NCI-H2171 (cell line): ENCODE results near the gene FLVCR1.
"Not testable (repeated sequence)": the region's sequence is repeated elsewhere in the genome, so short reads cannot be mapped to it uniquely, and the experiment has no call there.

ENCODE experiments used
- DNase-seq: peaks from one replicate; lab custom pipeline; 2025; lab: John Stamatoyannopoulos, UW

The FLVCR1 gene

DNA sequence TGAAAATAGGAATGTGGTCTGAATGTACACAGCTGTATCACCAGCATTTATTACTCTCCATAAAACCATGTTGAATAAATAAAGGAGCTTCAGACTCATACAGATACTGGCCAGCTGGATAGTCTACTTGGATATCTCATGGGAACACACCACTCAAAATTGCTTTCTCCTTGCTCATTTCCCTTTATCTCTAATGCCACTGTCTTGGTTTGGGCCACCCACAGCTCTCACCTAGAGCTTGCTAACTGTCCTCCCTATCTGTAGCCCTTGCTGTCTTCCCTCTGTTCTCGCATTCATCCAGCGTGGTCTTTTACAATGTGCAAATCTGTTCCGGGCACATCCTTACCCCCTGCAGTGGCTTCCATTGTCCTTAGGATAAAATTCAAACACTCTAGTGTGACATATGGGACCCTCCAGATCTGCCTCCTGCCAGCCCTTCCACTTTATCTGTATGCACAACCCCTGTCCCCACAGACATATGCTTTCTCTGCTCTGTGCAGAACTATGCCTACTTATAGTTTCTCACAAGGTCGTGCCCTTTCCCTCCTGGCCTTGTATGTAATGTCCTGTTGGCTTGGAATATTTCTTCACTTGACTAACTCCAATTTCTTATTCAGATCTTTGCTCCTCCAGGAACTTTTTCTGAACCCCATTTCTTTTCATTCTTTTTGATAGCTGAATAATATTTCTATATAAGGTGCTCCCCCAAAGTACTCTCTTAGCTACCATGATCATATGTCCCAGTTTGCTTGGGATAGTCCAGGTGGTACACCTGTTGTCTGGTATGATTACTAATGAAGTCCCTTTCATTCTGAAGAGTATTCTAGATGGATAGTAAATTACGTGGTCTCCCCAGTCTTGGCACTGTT is 2.9 kb downstream of the FLVCR1 start:
- no peak for DNase-seq

DNA sequence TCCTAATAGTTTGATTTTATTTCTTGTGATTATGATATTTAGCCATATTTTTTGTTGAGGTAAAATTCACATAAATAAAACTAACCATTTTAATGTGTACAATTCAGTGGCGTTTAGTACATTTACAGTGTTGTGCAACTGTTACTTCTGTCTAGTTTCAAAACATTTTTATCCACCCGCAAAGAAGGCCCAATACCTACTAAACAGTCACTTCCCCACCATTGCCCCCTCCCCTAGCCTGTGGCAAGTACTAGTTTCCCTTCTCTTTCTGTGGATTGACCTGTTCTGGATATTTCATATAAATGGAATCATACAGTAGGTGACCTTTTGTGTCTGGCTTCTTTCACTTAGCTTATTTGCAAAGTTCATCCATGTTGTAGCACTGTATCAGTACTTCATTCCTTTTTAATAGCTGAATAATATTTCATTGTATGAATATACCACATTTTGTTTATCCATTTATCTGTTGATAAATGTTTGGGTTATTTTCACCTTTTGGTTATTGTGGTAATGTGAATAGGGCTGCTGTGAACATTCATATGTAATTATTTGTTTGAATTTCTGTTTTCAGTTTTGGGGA is 4.1 kb downstream of the FLVCR1 start:
- DNase-seq: no peak

DNA sequence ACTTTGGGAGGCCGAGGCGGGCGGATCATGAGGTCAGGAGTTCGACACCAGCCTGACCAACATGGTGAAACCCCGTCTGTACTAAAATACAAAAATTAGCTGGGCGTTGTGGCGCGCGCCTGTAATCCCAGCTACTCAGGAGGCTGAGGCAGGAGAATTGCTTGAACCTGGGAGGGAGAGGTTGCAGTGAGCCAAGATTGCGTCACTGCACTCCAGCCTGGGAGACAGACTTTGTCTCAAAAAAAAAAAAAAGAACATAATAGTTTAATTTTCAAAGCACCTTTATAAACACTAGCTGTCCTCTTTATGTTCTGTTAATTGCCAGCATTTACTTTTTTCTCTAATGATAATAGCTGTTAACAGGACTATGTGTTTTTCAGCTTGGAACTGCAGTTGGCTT is 5.3 kb downstream of the FLVCR1 start:
- not testable (repeated sequence) for DNase-seq

DNA sequence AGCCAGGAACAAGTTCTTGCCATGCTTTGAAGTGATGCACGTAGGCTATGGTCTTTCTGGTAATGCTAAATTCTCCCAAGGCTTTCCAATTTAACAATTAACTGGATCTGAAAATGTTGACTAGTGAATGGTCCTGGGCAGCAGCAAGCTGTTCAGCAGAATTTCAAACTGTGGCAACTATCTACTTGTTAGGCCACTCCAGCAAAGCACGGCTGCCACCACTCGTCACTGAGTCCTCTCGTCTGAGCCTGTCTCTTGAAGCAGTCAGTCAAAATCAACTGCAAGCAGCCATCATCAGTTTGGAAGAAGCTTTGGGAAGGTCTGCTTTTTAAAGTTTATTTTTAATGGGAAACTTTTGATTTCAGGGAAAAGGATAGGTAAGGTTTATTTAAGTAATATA is 6.1 kb downstream of the FLVCR1 start:
- DNase-seq: no peak

DNA sequence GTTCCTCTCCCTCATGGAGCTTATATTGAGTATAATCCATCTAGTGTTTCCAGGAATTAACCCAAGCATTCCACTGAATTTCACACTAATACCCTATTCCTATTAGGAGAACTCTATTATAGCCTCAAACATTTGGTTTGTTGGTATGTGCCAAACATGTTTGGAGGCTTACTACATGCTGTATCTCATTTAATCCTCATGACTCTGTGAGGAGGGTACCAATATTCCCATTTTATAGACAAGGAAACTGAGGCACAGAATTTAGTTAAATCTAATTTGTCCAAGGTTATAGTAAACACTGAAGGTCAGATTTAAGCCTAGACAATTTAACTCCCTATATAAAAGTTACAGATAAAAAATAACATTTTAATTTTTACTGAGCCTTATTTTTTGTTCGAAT is 9.1 kb downstream of the FLVCR1 start:
- DNase-seq: no peak

DNA sequence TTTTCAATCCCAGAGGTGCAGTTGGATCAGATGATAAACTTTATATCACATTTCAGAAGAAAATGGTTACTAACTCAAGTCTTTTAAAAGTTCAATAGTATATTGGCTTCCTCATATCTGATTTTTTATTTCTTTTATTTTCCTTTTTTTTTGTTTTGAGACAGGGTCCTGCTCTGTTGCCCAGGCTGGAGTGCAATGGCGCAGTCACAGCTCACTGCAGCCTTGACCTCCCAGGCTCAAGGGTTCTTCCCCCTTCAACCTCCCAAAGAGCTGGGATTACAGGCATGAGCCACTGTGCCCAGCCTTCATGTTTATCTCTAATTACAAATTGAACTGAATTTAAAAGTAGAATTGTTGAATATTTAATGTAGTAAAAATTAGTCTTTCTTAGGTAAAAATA is 13.9 kb downstream of the FLVCR1 start:
- DNase-seq: no peak

DNA sequence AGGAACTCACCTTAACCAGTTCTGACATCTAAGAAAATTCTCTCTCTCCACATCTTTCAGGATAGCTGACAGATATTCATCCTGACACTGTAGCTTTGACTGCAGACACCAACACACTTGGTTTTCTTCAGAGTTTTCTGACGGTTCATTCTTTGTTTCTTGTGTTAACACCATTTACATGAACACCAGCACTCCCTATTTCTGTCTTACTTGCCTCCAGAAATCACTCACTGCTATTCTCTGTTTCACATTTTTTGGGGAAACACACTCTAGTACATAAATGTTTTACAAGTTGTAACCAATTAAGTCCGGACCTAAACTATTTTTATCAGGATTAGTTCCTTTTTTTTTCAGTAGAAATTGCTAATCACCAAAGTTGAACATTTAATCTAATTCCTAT is 15.4 kb downstream of the FLVCR1 start:
- DNase-seq: no peak

DNA sequence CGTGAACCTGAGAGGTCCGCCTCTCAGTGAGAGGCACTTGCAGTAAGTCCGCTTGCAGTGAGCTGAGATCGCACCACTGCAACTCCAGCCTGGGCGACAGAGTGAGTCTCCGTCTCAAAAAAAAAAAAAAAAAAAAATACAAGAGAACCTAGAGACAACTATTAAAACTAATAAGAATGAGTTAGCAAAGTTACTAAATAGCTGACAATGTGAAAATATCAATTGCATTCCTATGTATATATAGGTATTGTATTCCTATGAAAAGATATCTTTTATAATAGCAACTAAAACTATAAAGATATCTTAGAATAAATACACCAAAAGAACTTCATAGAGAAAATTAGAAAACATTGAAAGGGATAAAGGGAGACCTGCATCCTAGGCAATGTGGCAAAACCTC is 20.3 kb downstream of the FLVCR1 start:
- no peak for DNase-seq

DNA sequence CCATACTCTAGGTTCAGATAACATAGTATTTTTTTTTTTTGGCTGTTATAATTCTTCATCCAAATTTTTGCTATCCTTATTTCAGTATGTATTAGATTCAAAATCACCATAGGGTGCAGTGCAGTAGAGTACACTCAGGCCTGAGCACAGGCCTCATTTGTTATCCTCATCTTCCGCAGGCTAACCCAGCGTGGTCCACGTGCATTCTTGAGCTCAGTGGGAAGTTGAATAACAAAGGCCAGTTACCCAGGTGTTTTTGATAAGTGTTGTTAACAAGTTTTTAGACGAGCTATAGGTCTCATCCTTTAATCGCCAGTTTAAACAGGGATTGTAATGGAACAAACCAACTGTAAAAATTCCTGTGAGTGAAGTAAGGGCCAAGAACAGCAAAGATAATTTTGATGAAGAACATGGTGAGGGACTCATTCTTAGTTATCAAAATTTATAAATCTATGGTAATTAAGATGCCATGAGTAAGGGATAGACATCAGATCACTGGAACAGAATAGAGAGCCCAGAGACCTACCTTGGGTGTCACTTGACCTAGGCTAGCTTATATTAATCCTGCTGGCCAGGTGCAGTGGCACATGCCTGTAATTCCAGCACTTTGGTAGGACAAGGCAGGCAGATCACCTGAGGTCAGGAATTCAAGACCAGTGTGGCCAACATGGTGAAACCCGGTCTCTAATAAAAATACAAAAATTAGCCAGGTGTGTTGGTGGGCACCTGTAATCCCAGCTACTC is 22.0 kb downstream of the FLVCR1 start:
- no peak for DNase-seq

DNA sequence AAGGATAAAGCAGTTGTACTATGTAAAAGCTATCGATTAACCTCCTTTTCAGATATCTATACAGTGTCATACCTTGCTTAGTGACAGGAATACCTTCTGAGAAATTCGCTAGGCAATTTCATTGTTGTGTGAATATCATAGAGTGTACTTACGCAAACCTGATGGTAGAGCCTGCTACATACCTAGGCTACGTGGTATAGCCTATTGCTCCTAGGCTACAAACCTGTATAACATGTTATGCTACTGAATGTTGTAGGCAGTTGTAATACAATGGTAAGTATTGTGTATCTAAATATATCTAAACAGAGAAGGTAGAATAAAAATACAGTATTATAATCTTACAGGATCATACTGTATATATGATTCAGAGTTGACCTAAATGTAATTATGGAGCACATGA is 26.5 kb downstream of the FLVCR1 start:
- DNase-seq: no peak

DNA sequence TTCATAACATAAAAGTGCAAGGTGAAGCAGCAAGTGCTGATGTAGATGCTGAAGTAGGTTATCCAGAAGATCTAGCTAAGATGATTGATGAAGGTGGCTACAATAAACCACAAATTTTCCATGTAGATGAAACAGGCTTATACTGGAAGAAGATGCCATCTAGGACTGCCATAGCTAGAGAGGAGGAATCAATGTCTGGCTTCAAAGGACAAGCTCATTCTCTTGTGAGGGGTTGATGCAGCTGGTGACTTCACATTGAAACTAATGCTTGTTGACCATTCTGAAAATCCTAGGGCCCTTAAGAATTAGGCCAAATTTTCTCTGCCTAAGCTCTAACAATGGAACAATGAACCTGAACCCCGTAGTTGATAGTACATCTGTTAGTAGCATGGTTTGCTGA is 34.0 kb downstream of the FLVCR1 start:
- no peak for DNase-seq

DNA sequence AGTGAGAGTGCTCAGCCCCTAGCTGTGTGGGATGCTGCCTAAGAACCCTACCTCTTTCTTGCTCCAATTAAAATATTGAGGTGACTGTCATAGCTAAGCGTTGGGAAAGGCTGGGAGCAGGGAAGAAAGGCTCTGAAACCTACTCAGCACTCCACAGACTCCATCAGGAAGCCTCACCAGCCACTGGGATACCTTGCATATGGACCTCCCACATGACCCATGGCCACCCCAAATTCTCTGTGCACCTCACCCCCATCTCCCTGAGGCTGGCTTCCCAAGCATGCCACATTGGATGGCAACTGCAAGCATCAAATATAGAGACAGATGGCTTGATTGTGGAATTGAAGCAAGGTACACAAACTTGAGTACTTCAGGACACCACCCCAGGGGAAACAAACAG is 41.8 kb downstream of the FLVCR1 start:
- peak; percentile 75 for DNase-seq

DNA sequence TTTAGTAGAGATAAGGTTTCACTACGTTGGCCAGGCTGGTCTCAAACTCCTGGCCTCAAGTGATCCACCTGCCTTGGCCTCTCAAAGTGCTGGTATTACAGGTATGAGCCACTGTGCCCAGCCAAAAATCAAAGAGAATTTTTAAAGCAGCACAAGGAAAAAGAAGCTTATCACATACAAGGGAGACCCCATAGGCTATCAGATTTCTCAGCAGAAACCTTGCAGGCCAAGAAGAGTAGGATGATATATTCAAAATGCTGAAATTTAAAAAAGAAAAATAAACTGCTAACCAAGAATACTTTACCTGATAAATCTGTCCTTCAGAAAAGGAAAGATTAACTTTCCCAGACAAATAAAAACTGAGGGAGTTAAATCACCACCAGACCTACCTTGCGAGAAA is 43.2 kb downstream of the FLVCR1 start:
- no peak for DNase-seq

DNA sequence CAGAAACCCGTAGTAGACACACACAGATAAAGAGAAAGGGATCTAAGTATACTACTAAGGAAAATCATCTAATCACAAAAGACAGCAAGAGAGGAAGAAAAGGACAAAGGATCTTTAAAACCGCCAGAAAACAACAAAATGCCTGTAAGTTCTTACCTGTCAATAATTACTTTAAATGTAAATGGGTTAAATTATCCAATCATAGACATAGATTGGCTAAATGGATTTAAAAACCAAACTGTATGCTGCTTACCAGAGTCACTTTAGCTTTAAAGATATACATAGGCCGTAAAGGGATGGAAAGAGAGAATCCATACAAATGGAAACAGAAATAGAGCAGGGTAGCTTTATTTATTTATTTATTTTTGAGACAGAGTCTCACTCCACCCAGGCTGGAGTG is 44.0 kb downstream of the FLVCR1 start:
- DNase-seq: no peak

DNA sequence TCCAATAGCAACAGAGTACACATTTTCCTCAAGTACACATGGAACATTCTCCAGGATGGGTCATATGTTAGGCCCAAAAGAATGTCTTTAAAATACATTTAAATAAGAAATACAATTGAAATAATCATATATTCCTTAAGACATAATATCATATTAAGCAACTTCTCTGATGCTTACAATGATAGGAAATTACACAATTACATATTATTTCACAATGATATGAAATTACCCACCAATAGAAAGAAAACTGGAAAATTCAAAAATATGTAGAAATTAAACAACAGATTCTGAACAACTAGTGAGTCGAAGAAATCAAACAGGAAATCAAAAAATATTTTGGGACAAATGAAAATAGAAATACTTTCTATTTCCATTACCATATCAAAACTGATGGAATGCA is 45.6 kb downstream of the FLVCR1 start:
- DNase-seq: no peak

DNA sequence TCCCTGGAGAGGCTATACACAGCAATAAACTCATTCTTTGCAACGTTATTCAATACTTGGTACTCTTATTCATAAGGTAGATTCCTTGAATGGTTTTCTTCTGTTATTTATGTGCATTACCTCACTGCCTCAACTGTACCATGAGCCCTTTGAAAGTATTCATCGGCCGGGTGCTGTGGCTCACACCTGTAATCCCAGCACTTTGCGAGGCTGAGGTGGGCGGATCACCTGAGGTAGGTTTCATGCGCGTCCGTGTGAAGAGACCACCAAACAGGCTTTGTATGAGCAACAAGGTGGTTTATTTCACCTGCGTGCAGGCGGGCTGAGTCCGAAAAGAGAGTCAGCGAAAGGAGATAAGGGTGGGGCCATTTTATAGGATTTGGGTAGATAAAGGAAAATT is 50.0 kb downstream of the FLVCR1 start:
- not testable (repeated sequence) for DNase-seq

DNA sequence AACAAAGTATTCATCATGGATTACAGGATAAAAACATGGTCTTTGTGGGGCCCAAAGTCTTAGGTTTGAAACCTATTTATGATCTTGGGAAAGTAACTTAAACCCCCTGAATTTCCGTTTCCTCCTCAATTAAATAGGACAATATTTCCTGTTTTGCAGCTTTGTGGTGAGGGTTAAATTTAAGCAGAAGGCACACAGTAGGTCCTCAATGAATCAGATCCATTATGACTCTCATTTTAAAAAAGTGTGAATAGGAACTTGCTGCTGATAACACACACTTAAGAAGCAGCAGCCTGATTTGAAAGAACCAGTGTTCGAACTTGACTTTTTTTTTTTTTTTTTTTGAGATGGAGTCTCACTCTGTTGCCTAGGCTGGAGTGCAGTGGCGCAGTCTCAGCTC is 50.9 kb downstream of the FLVCR1 start:
- DNase-seq: no peak

DNA sequence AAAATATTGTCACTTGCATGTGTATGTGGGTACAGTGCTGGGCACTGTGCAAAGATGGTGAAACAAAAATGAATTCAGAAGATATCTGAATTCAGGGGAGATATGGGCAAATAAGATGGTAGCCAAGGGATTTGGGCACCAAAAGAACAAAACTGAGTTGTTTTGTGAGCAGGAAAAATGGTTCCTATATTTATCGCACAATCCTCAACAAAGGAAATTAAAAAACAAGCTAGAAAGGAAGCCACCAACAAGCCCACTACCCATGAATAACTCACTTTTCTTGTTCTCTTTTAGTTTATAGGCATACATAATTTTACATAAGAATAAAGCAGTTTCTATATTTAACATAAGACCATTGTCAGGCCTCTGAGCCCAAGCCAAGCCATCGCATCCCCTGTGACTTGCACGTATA is 51.6 kb downstream of the FLVCR1 start:
- DNase-seq: no peak

DNA sequence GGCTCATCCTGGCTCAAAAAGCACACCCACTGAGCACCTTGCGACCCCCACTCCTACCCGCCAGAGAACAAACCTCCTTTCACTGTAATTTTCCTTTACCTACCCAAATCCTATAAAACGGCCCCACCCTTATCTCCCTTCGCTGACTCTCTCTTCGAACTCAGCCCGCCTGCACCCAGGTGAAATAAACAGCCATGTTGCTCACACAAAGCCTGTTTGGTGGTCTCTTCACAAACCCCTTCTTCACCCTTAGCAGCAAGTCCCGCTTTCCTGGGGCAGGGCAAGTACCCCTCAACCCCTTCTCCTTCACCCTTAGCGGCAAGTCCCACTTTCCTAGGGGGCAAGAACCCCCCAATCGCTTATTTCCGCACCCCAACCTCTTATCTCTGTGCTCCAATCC is 52.1 kb downstream of the FLVCR1 start:
- not testable (repeated sequence) for DNase-seq

DNA sequence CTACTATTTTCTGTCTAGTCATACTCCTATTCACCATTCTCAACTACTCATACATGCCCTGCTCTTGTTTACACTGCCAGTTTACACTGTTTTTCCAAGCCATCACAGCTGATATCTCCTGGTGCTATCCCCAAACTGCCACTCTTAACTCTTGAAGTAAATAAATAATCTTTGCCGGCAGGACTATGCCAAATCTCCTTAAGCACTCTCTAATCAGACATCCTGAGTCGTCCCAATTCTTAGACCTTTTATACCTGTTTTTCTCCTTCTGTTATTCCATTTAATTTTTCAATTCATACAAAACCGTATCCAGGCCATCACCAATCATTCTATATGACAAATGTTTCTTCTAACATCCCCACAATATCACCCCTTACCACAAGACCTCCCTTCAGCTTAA is 55.6 kb downstream of the FLVCR1 start:
- not testable (repeated sequence) for DNase-seq

DNA sequence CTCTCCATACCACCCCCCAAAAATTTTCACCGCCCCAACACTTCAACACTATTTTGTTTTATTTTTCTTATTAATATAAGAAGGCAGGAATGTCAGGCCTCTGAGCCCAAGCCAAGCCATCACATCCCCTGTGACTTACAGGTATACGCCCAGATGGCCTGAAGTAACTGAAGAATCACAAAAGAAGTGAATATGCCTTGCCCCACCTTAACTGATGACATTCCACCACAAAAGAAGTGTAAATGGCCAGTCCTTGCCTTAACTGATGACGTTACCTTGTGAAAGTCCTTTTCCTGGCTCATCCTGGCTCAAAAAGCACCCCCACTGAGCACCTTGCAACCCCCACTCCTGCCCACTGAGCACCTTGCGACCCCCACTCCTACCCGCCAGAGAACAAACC is 56.0 kb downstream of the FLVCR1 start:
- not testable (repeated sequence) for DNase-seq

DNA sequence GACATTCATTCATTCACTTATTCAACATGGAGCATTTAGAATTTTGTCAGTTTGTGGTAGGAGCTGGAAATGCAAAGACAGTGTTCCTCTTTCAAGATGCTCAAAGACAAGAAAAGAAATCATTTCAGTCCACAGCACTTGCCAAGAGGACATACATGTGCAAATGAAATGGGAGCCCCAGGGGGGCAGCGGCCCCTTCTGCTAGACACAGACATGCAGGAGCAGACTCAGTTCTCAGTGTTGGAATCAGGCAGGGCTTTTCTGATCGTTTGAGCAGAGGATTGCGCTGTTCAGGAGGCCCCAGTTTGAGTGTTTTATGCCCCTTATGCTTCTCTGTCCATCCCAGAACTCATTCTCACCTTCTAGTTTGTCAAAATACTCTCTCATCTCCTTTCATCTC is 56.7 kb downstream of the FLVCR1 start:
- DNase-seq: no peak
